Measurements from ENCODE around the gene SCUBE1. TPM values are rescaled to one million over a fixed set of nuclear protein-coding genes. Genes with fewer than 3 reads are reported as not detected.
A peak's percentile ranks its signal among the peaks of the same experiment; 100 is the strongest.

SCUBE1 gene
- total RNA-seq, 2 donors from 2014 or later = 0.04 to 0.16 TPM

DNA sequence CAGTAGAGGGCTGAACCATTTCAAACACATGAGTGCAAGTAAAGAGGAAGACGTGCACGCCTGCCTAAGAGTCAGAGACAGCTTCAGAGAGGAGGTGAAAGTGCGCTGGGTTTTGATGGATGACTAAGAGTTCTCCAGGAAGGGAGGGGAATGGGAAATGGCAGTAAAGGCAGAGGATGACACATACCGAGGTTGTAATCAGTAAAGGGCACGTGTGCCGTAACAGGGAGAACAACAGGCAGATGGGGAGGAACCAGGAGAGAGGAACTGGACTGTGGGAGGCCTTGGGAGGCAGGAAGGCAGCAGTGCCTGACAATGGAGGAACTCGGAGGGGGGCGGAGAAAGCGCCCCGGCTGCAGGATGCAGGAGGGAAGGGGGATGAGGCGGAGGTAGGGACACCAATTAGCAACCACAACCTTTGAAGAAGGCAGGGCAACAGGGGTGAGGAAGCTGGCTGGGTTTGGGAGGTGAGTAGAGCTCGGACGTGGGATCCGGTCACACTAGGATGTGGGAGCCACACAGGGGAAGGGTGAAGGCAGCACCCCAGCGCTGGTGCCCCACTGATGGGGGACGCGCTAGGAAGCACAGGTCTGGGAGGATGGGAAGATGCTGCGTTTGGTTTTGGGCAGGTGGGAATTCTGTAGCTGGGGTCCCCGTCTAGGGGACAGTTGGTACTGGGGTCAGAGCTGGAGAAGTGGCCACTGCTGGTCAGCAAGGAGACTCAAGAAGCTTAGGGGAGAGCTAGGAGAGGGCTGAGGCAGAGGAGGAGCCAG is 67.4 kb downstream of the SCUBE1 start:
- no peaks in the 10 kb centered on the region for H3K9me3 ChIP-seq
- H3K4me3 ChIP-seq = no peak overlapping the region
- H3K27ac ChIP-seq = no peak overlapping the region
- H3K4me1 ChIP-seq = no peaks in the 10 kb centered on the region
- H3K27me3 ChIP-seq = no peaks in the 10 kb centered on the region
- no peaks in the 10 kb centered on the region for H3K36me3 ChIP-seq
- no peak for DNase-seq (ENCODE audit: low spot score)
- TF ChIP-seq, protein P1, sequence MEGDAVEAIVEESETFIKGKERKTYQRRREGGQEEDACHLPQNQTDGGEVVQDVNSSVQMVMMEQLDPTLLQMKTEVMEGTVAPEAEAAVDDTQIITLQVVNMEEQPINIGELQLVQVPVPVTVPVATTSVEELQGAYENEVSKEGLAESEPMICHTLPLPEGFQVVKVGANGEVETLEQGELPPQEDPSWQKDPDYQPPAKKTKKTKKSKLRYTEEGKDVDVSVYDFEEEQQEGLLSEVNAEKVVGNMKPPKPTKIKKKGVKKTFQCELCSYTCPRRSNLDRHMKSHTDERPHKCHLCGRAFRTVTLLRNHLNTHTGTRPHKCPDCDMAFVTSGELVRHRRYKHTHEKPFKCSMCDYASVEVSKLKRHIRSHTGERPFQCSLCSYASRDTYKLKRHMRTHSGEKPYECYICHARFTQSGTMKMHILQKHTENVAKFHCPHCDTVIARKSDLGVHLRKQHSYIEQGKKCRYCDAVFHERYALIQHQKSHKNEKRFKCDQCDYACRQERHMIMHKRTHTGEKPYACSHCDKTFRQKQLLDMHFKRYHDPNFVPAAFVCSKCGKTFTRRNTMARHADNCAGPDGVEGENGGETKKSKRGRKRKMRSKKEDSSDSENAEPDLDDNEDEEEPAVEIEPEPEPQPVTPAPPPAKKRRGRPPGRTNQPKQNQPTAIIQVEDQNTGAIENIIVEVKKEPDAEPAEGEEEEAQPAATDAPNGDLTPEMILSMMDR (IDR thresholded peaks at IDR 0.05) = no peak

DNA sequence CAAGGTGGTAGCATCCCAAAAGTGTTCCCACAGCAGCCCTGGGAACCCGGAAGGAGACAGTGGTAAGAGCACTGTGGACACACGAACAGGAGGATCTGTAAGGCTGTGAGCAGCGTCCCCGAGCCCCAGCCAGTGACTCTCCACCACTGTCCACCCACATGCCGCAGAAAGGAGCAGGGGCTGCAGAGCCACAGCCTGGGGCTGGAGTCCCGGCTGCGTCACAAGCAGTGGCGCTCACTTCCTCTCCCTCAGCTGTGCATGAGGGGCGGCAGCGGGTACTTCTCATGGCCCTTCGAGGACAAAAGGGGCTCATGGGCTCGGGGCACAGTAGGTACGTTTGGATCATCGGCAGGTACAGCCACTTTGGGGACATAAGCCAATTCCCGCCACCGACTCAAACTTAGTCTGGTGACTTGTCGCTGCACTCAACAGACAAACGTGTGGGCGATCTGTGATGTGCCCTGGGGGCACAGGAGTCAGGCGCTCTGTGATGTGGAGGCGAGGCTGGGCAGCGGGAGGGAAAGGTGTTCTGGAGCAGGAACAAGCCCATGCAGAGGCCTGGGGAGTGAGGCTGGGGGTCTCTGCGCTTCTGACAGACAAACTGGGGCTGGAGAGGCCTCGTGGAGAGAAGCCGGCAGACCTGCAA is 68.5 kb downstream of the SCUBE1 start:
- H3K9me3 ChIP-seq = no peaks in the 10 kb centered on the region
- no peaks in the 10 kb centered on the region for H3K27me3 ChIP-seq
- TF ChIP-seq, protein P1 (IDR thresholded peaks at IDR 0.05) = no peak
- DNase-seq (ENCODE audit: low spot score) = no peak
- H3K4me1 ChIP-seq = no peaks in the 10 kb centered on the region
- H3K36me3 ChIP-seq = no peaks in the 10 kb centered on the region
- no peak overlapping the region for H3K4me3 ChIP-seq
- no peak overlapping the region for H3K27ac ChIP-seq

DNA sequence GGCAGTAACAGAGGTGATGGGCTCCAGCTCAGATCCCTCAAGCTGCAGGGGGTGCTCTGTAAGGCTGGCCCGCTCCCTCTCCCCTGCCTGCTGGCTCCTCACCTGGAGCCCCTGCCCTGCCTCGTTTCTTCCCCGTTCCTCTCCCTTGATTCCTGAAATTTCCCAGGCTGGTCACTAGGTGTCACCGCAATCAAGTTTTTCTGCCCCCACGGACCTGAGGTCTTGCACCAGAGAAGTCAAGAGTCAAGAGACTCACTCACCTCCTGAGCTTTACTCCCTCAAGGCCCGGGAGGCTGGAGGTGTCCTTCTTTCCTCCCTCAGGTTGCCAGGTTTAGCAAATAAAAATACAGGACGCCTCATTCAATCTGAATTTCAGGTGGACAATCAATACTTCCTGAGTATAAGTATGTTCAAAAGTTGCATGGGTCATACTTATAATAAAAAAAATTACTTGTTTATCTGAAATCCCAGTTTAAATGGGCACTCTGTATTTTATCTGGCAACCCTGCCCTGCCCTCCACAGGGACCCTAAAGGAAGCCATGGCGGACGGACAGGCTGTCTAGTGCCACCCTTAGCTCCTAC is 69.2 kb downstream of the SCUBE1 start:
- TF ChIP-seq, protein P1 (IDR thresholded peaks at IDR 0.05) = peak; percentile 62 to 77
- H3K27me3 ChIP-seq = no peaks in the 10 kb centered on the region
- no peaks in the 10 kb centered on the region for H3K4me1 ChIP-seq
- DNase-seq (ENCODE audit: low spot score) = peak; percentile 64
- H3K36me3 ChIP-seq = no peaks in the 10 kb centered on the region
- H3K4me3 ChIP-seq = no peak overlapping the region
- no peak overlapping the region for H3K27ac ChIP-seq
- no peaks in the 10 kb centered on the region for H3K9me3 ChIP-seq

DNA sequence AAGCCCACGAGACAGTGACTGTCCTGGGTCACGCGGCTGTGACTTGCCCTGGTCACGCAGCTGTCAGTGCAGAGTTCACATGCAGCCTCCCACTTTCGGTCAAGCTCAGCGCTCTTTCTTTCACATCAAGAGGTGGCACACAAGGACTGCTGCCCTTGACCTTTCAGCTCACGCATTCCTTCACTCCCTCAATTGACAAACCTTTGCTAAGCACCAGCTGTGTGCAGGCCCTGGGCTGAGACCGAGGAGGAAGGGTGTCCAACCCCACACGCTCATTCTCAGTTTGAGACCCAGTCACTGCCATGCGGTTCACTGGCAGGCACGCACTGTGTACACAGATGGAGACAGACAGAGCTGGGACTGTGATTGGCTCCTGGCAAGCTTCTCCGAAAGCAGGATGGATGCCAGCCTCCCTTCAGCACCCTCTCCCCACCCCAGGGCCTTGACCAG is 70.3 kb downstream of the SCUBE1 start:
- H3K36me3 ChIP-seq = no peaks in the 10 kb centered on the region
- no peak overlapping the region for H3K4me3 ChIP-seq
- no peaks in the 10 kb centered on the region for H3K9me3 ChIP-seq
- no peaks in the 10 kb centered on the region for H3K4me1 ChIP-seq
- H3K27ac ChIP-seq = no peak overlapping the region
- H3K27me3 ChIP-seq = no peaks in the 10 kb centered on the region
- DNase-seq (ENCODE audit: low spot score) = no peak
- TF ChIP-seq, protein P1 (IDR thresholded peaks at IDR 0.05) = no peak

DNA sequence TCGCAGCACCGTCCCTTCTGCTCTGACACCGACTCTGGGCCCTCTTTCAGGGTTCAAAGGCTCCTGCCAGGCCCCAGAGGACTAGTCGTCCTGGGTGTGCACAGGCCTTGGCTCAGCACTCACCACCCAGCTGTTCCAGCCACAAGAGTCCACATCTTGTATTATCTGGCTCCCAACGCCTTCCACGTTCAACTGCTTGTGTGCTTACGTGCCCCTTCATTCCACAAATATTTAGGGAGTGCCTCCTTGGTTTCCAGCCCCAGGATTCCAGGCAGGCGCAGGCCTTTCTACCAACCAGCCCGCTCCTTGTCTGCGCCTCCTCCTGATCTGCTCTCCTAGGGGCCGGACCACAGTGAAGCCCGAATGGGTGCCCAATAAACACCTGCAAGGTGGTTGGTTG is 70.9 kb downstream of the SCUBE1 start:
- H3K4me1 ChIP-seq = no peaks in the 10 kb centered on the region
- H3K27ac ChIP-seq = no peak overlapping the region
- DNase-seq (ENCODE audit: low spot score) = no peak
- H3K36me3 ChIP-seq = no peaks in the 10 kb centered on the region
- no peak overlapping the region for H3K4me3 ChIP-seq
- H3K9me3 ChIP-seq = no peaks in the 10 kb centered on the region
- no peaks in the 10 kb centered on the region for H3K27me3 ChIP-seq
- TF ChIP-seq, protein P1 (IDR thresholded peaks at IDR 0.05) = no peak

All from right atrium auricular region (tissue), 2 donors.